B cell (primary cell): ENCODE measurements around the gene CMYA5. TPM values are rescaled to one million over a fixed set of nuclear protein-coding genes. Genes with fewer than 3 reads are reported as not detected.

Experiments
- ATAC-seq: fragments of 200-7000 bp; cut with Tn5 transposase; one replicate; pipeline ENCODE4 v1.10.0; 2021; ENCODE audit warnings: low read depth, mild to moderate bottlenecking, moderate number of reproducible peaks, moderate library complexity
- CTCF ChIA-PET: fragments of 350-600 bp; sonication (Branson Sonifier 250); formaldehyde crosslinking; loops from one replicate; lab custom pipeline; 2021; ENCODE audit warnings: antibody characterized with exemption, inconsistent platforms; lab: Charles Lee
- POLR2A ChIA-PET: fragments of 350-600 bp; sonication (Branson Sonifier 250); formaldehyde crosslinking; loops from one replicate; lab custom pipeline; 2021; ENCODE audit warnings: antibody characterized with exemption; lab: Charles Lee
- DNase-seq: peaks from one replicate; pipeline ENCODE4 v3.0.0; 2013
- H2AFZ ChIP-seq: 2 replicates; pipeline ENCODE4 v1.6.1; 2012; ENCODE audit warnings: mild to moderate bottlenecking, low read depth, low read length; ENCODE audit not compliant: insufficient read depth, poor library complexity, severe bottlenecking
- H3K27ac ChIP-seq, 2 donors: 1 replicate in 1 of 2; 2 replicates in 1 of 2; pipeline ENCODE4 v1.5.1; 2012 to 2013; ENCODE audit warnings: low read length in 2 of 2, mild to moderate bottlenecking in 2 of 2, moderate library complexity in 1 of 2
- H3K27me3 ChIP-seq, 4 experiments: fragments of 200-600 bp in 1 of 4; sonication (generic) in 1 of 4; replicated peaks in 1 of 4; 1 replicate in 2 of 4; 2 replicates in 2 of 4; pipeline versions ENCODE4 v1.6.1 to v1.7.0; 2013 to 2016; ENCODE audit warnings: low read length in 3 of 4, mild to moderate bottlenecking in 2 of 4, mixed read lengths in 1 of 4, moderate library complexity in 1 of 4; ENCODE audit not compliant: insufficient read depth in 4 of 4, control insufficient read depth in 3 of 4; ENCODE audit errors: control extremely low read depth in 1 of 4
- H3K36me3 ChIP-seq, 2 experiments: replicated peaks in 1 of 2; 1 replicate in 1 of 2; 2 replicates in 1 of 2; pipeline versions ENCODE4 v1.6.1 to v1.7.1; 2013; ENCODE audit warnings: low read length in 1 of 2; ENCODE audit not compliant: insufficient read depth in 2 of 2, control insufficient read depth in 1 of 2; ENCODE audit errors: control extremely low read depth in 1 of 2, extremely low read depth in 1 of 2
- H3K4me1 ChIP-seq, 2 donors: fragments of 200-600 bp in 1 of 2; sonication (generic) in 1 of 2; 1 replicate in 1 of 2; 2 replicates in 1 of 2; pipeline versions ENCODE4 v1.5.1 to v1.6.1; 2013 to 2017; ENCODE audit warnings: low read length in 2 of 2; ENCODE audit not compliant: control insufficient read depth in 2 of 2, insufficient read depth in 2 of 2
- H3K4me2 ChIP-seq: replicated peaks from 2 replicates; pipeline ENCODE3; 2012; ENCODE audit warnings: mild to moderate bottlenecking, low read depth, low read length; ENCODE audit not compliant: poor library complexity, severe bottlenecking
- H3K4me3 ChIP-seq, 5 experiments: fragments of 200-600 bp in 1 of 5; sonication (generic) in 1 of 5; 1 replicate in 3 of 5; 2 replicates in 2 of 5; pipeline versions ENCODE4 v1.5.1 to v1.7.0; 2011 to 2016; ENCODE audit warnings: low read length in 4 of 5, mild to moderate bottlenecking in 4 of 5, low read depth in 2 of 5, control low read depth in 1 of 5, moderate library complexity in 1 of 5; ENCODE audit not compliant: insufficient read depth in 1 of 5; ENCODE audit errors: control extremely low read depth in 1 of 5, extremely low read depth in 1 of 5
- H3K79me2 ChIP-seq: fragments of 200-600 bp; sonication (generic); one replicate; pipeline ENCODE4 v1.6.0; 2016; ENCODE audit warnings: low read length; ENCODE audit not compliant: control insufficient read depth, insufficient read depth
- H3K9ac ChIP-seq: fragments of 200-600 bp; sonication (generic); 2 replicates; pipeline ENCODE4 v1.6.1; 2017; ENCODE audit warnings: mild to moderate bottlenecking, low read length, moderate library complexity
- H3K9me3 ChIP-seq, 3 donors: one replicate each; pipeline versions ENCODE4 v1.6.1 to v1.7.1; 2013; ENCODE audit warnings: low read length in 2 of 3; ENCODE audit not compliant: control insufficient read depth in 2 of 3, insufficient read depth in 1 of 3; ENCODE audit errors: control extremely low read depth in 1 of 3
- H4K20me1 ChIP-seq: 2 replicates; pipeline ENCODE4 v1.6.0; 2012; ENCODE audit warnings: mild to moderate bottlenecking, low read length; ENCODE audit not compliant: insufficient read depth, control insufficient read depth, poor library complexity, severe bottlenecking
- H3K27ac Mint-ChIP-seq: one replicate; pipeline ENCODE4 v1.8.0; 2021; ENCODE audit warnings: mixed read lengths
- H3K27me3 Mint-ChIP-seq: one replicate; pipeline ENCODE4 v1.8.0; 2021; ENCODE audit warnings: mixed read lengths
- H3K4me1 Mint-ChIP-seq: one replicate; pipeline ENCODE4 v1.8.0; 2021; ENCODE audit warnings: mixed read lengths
- H3K4me3 Mint-ChIP-seq: one replicate; pipeline ENCODE4 v1.8.0; 2021; ENCODE audit warnings: mixed read lengths
- H3K9me3 Mint-ChIP-seq: one replicate; pipeline ENCODE4 v1.8.0; 2022; ENCODE audit warnings: mixed read lengths; ENCODE audit not compliant: insufficient read depth
- EZH2 ChIP-seq: IDR thresholded peaks from 2 replicates; pipeline ENCODE4 v1.6.1; 2012; ENCODE audit warnings: borderline replicate concordance, low read depth, mild to moderate bottlenecking, moderate library complexity, low read length; ENCODE audit not compliant: insufficient read depth, poor library complexity, severe bottlenecking
- WGBS: methylation state at CpG from one replicate; pipeline ENCODE4 v1.1.5; 2013; ENCODE audit warnings: missing lambda C conversion rate; ENCODE audit not compliant: insufficient coverage; 5-methylcytosine and 5-hydroxymethylcytosine counted together
- intact Hi-C: fragments of 100-400 bp; cut with micrococcal nuclease; formaldehyde crosslinking; loops from one replicate; pipeline ENCODE4 v1.10.0; 2022
- polyA plus RNA-seq: library from polyadenylated mRNA; depleted of rRNA; stranded (reverse); fragments of >200 nt; gene quantifications from 2 replicates; pipeline ENCODE4 v1.2.3, GENCODE V29; 2012
- total RNA-seq, 2 donors: library from RNA; stranded (reverse); fragments of 120-200 nt in 1 of 2; gene quantifications; 1 replicate in 1 of 2; 2 replicates in 1 of 2; pipeline versions ENCODE4 v1.2.3 to v1.2.4, GENCODE V29; 2013 to 2022
- TF ChIP-seq, protein P1 (sequence below): fragments of 200-600 bp; IDR thresholded peaks from one replicate; pipeline ENCODE4 v1.8.0; 2022; ENCODE audit warnings: antibody characterized with exemption, mild to moderate bottlenecking

The CMYA5 gene
- total and polyA plus RNA-seq, 2 donors (not counting 1 experiment from before 2014, with no cell fraction given), result 0.01 to 0.25 TPM

DNA sequence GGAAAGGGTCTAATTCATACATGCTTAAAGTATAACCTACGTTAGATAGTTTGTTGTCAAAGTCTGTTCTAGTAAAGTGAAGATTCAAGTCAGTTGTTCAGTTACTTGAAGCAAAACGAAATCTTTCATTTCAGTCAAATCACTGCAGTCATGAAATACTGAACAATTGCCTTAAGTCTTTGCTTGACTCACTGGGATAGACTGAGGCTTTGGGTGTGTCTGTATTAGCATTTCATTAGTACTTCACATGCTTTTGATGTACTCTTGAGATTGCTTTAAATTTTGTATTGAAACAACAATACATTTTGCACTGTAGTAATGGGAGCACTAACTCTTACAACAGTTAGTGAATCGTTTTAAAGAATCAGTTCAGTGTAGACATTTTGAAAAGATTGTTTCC is 4.0 kb upstream of the CMYA5 start:
- Histone ChIP-seq H3K9ac (no peak overlapping the region), H3K4me1 (no peaks in the 10 kb centered on the region), H4K20me1 (no peaks in the 10 kb centered on the region), H3K27me3 (no peaks in the 10 kb centered on the region), H3K36me3 (peaks cover 23 to 45% of the 10 kb centered on the region in 2 experiments), H3K4me3 (no peak overlapping the region), H3K9me3 (peaks cover 0 to 8% (median 0%) of the 10 kb centered on the region in 3 donors), H3K27ac (no peak overlapping the region), H3K79me2 (no peaks in the 10 kb centered on the region), H2AFZ (no peak overlapping the region), H3K4me2 (no peak overlapping the region)
- WGBS, result no CpG with 5 or more reads among the region's 3 CpGs
- Mint-ChIP-seq H3K27me3 (no peaks in the 10 kb centered on the region), H3K4me1 (no peaks in the 10 kb centered on the region), H3K27ac (no peak overlapping the region), H3K4me3 (no peak overlapping the region), H3K9me3 (no peaks in the 10 kb centered on the region)
- DNase-seq, result no peak
- ATAC-seq, result no peak
- intact Hi-C loops, result no loop called here
- no peak for TF ChIP-seq EZH2
- TF ChIP-seq, protein P1, sequence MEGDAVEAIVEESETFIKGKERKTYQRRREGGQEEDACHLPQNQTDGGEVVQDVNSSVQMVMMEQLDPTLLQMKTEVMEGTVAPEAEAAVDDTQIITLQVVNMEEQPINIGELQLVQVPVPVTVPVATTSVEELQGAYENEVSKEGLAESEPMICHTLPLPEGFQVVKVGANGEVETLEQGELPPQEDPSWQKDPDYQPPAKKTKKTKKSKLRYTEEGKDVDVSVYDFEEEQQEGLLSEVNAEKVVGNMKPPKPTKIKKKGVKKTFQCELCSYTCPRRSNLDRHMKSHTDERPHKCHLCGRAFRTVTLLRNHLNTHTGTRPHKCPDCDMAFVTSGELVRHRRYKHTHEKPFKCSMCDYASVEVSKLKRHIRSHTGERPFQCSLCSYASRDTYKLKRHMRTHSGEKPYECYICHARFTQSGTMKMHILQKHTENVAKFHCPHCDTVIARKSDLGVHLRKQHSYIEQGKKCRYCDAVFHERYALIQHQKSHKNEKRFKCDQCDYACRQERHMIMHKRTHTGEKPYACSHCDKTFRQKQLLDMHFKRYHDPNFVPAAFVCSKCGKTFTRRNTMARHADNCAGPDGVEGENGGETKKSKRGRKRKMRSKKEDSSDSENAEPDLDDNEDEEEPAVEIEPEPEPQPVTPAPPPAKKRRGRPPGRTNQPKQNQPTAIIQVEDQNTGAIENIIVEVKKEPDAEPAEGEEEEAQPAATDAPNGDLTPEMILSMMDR, result no peak
- ChIA-PET POLR2A (no interaction called here), CTCF (no interaction called here)

DNA sequence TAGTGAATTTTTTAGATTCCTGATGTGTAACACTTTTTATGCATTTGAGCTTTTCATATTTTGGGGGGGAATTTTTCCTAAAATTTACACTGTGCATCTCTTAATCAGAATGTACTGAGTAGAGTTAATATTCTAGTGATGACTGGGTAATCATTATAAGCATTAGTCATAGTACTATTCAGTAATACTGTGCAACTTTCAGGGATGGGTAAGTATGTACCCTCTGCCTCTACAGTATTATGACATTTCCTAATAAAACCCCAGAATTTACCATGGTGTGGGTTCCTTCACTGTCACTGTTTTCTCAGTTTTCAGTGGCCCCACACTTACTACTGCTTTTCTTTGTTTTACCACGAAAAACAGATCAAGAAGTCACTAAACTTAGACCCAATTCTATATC is 2.8 kb upstream of the CMYA5 start:
- no peak for ATAC-seq
- Histone ChIP-seq H3K36me3 (peaks cover 23 to 38% of the 10 kb centered on the region in 2 experiments), H3K4me1 (no peaks in the 10 kb centered on the region), H3K27me3 (no peaks in the 10 kb centered on the region), H3K9ac (no peak overlapping the region), H3K79me2 (no peaks in the 10 kb centered on the region), H4K20me1 (no peaks in the 10 kb centered on the region), H3K9me3 (peaks cover 0 to 8% (median 0%) of the 10 kb centered on the region in 3 donors), H2AFZ (no peak overlapping the region), H3K27ac (no peak overlapping the region), H3K4me2 (no peak overlapping the region), H3K4me3 (no peak overlapping the region)
- no peaks in the 10 kb centered on the region for H3K4me1 Mint-ChIP-seq
- no peaks in the 10 kb centered on the region for H3K9me3 Mint-ChIP-seq
- no peaks in the 10 kb centered on the region for H3K27me3 Mint-ChIP-seq
- no peak for DNase-seq
- no CpG with 5 or more reads among the region's 1 CpG for WGBS
- ChIA-PET CTCF (no interaction called here), POLR2A (no interaction called here)
- no peak overlapping the region for H3K27ac Mint-ChIP-seq
- no peak overlapping the region for H3K4me3 Mint-ChIP-seq
- TF ChIP-seq, protein P1, result no peak
- no peak for TF ChIP-seq EZH2
- intact Hi-C loops, result no loop called here
